H9 (cell line): ENCODE results near the gene VLDLR. TPM values are rescaled to one million over a fixed set of nuclear protein-coding genes. Genes with fewer than 3 reads are reported as not detected.

ENCODE experiments used
- total RNA-seq: library from RNA; stranded (reverse); gene quantifications from 2 replicates; pipeline ENCODE4 v1.2.1, GENCODE V29; 2021

The VLDLR gene
- total RNA-seq, 1 experiment from 2014 or later = 19.1 TPM

Other genes starting within 250 kb of the VLDLR start
- not detected in 2 replicates for gene KCNV2, start 95.7 kb downstream of the VLDLR start, total RNA-seq
- gene PUM3, start 222.3 kb downstream of the VLDLR start, total RNA-seq = 102 and 105 TPM in 2 replicates